Measurements from ENCODE around the gene CDC42EP2. TPM values are rescaled to one million over a fixed set of nuclear protein-coding genes. Genes with fewer than 3 reads are reported as not detected.
A peak's percentile ranks its signal among the peaks of the same experiment; 100 is the strongest.
"Not testable (repeated sequence)": the region's sequence is repeated elsewhere in the genome, so short reads cannot be mapped to it uniquely, and the experiment has no call there.

The CDC42EP2 gene
- total and polyA plus RNA-seq, 2 of the 13 experiments (the other 11 are each of a cell fraction or from before 2014, with no cell fraction given), result 2.3 to 7.1 TPM

- not testable (repeated sequence) for H3K9me3 ChIP-seq (ENCODE audit: low read length); H3K36me3 ChIP-seq (replicated peaks in 1 of 2; ENCODE audit: control insufficient read depth in 1 of 2, insufficient read depth in 2 of 2, low read length in 2 of 2); BruUV-seq (replicated peaks)
Measured at GRCh38 chr11:65332591-65332990, 17.9 kb downstream of the CDC42EP2 start.

GRCh38 chr11:65334696-65335295, 20.1 kb downstream of the CDC42EP2 start:
- H4K20me1 ChIP-seq (ENCODE audit: insufficient read depth, low read length), result no peaks in the 10 kb centered on the region
- in situ Hi-C loops (cut with HindIII; ENCODE audit: extremely low pct_ligation_motif_present, low pct_unique_long_range_greater_than_20kb), result no loop called here
- peak overlapping the region; percentile 74 for H3K27ac ChIP-seq (ENCODE audit: extremely low read length, insufficient read depth, low read length)
- ChIA-PET POLR2A (interaction anchor here (0.7 to 7.3 kb wide), 10 partner anchors 19 to 173 kb away, joined by 3 to 87 read pairs (median 13); partner anchors contain the start of genes CDC42EP2, MALAT1 and POLA2), CTCF (ENCODE audit: low intra/inter-chr PET ratio, low total read pairs) (no interaction called here)
- H3K4me2 ChIP-seq (ENCODE audit: low read depth, low read length), result peak overlapping the region; percentile 86
- H3K4me1 ChIP-seq (ENCODE audit: insufficient read depth, low read length), result peaks cover 20% of the 10 kb centered on the region
- peaks cover 46% of the 10 kb centered on the region for H3K79me2 ChIP-seq (ENCODE audit: insufficient read depth, low read length)
- H2AFZ ChIP-seq (ENCODE audit: low read length), result no peak overlapping the region
- intact Hi-C loops (cut with micrococcal nuclease; ENCODE audit: unreplicated experiment), result no loop called here
- H3K27me3 ChIP-seq (ENCODE audit: control insufficient read depth in 1 of 2, insufficient read depth in 2 of 2, low read length in 2 of 2), result no peaks in the 10 kb centered on the region; a peak in 1 of 5 replicates
- no peaks in the 10 kb centered on the region for H3K9me3 ChIP-seq (ENCODE audit: low read length)
- FAIRE-seq, result no peak
- peak overlapping the region; percentile 86 to 99 (median 98) for H3K4me3 ChIP-seq (replicated peaks in 1 of 3; ENCODE audit: insufficient read depth in 1 of 3, low read depth in 2 of 3, low read length in 3 of 3)
- peaks cover 2 to 5% of the 10 kb centered on the region in 2 experiments; a peak in 3 of 5 replicates for H3K36me3 ChIP-seq (replicated peaks in 1 of 2; ENCODE audit: control insufficient read depth in 1 of 2, insufficient read depth in 2 of 2, low read length in 2 of 2)
- no peak for ATAC-seq
- BruUV-seq (replicated peaks), result no TSS peak
- 0% methylated on average over 5 of the region's 5 CpGs for WGBS (ENCODE audit: low lambda C conversion rate)
- no peak for TF ChIP-seq ZNF124 (CRISPR knock-in tag; IDR thresholded peaks at IDR 0.05)
- TF ChIP-seq ZBTB7A (CRISPR knock-in tag; IDR thresholded peaks at IDR 0.05), result no peak
- no peak for TF ChIP-seq TAF15 (IDR thresholded peaks at IDR 0.05; ENCODE audit: low read depth, low read length, poor library complexity, severe bottlenecking)
- no peak for TF ChIP-seq ZNF10 (CRISPR knock-in tag; IDR thresholded peaks at IDR 0.05; ENCODE audit: borderline replicate concordance, low read depth)
- no peak for TF ChIP-seq ZNF788 (CRISPR knock-in tag; IDR thresholded peaks at IDR 0.05; ENCODE audit: borderline replicate concordance)
- TF ChIP-seq RNF2 (conservative IDR thresholded peaks at IDR 0.05; ENCODE audit: low read depth), result no peak
- TF ChIP-seq ZC3H13 (CRISPR knock-in tag; IDR thresholded peaks at IDR 0.05), result no peak
- no peak for TF ChIP-seq SCMH1 (CRISPR knock-in tag; IDR thresholded peaks at IDR 0.05; ENCODE audit: borderline replicate concordance)
- TF ChIP-seq POLR2AphosphoS5 (IDR thresholded peaks at IDR 0.05; ENCODE audit: low read depth, low read length), result no peak
- peak overlapping the region; percentile 93 for H3K9ac ChIP-seq (ENCODE audit: insufficient read depth, low read depth, low read length)
- DNase-seq (ENCODE audit: low spot score), result no peak

More at GRCh38 chr11:65332591-65332990, 17.9 kb downstream of the CDC42EP2 start:
- FAIRE-seq; in situ Hi-C loops (cut with HindIII; ENCODE audit: extremely low pct_ligation_motif_present, low pct_unique_long_range_greater_than_20kb); H3K27me3 ChIP-seq (ENCODE audit: control insufficient read depth in 1 of 2, insufficient read depth in 2 of 2, low read length in 2 of 2); H3K27ac ChIP-seq (ENCODE audit: extremely low read length, insufficient read depth, low read length); H3K4me2 ChIP-seq (ENCODE audit: low read depth, low read length); DNase-seq (ENCODE audit: low spot score); H3K9ac ChIP-seq (ENCODE audit: insufficient read depth, low read depth, low read length); ATAC-seq; intact Hi-C loops (cut with micrococcal nuclease; ENCODE audit: unreplicated experiment); H4K20me1 ChIP-seq (ENCODE audit: insufficient read depth, low read length); H3K4me3 ChIP-seq (replicated peaks in 1 of 3; ENCODE audit: insufficient read depth in 1 of 3, low read depth in 2 of 3, low read length in 3 of 3); H2AFZ ChIP-seq (ENCODE audit: low read length): not testable (repeated sequence)
- WGBS (ENCODE audit: low lambda C conversion rate), result 80% methylated on average over 9 of the region's 9 CpGs
- 0 out of 2 replicates have a peak, but pooled peaks have one; percentile 13 for TF ChIP-seq ZNF121 (CRISPR knock-in tag; IDR thresholded peaks at IDR 0.05)
- ChIA-PET POLR2A (interaction anchor here (1.0 to 7.3 kb wide), 19 partner anchors 10 to 222 kb away, joined by 3 to 87 read pairs (median 5); partner anchors contain the start of genes CDC42EP2, MALAT1, POLA2 and TM7SF2), CTCF (ENCODE audit: low intra/inter-chr PET ratio, low total read pairs) (interaction anchor here (1.6 kb wide), 1 partner anchor 58 kb away, joined by 4 read pairs; no protein-coding TSS in a partner anchor)
- Histone ChIP-seq H3K79me2 (ENCODE audit: insufficient read depth, low read length) (peaks cover 28% of the 10 kb centered on the region), H3K4me1 (ENCODE audit: insufficient read depth, low read length) (peaks cover 29% of the 10 kb centered on the region)
